NCI-H2196 (cell line): ENCODE results near the gene FGD1.

ENCODE experiments used
- DNase-seq: peaks from one replicate; lab custom pipeline; 2025; ENCODE audit not compliant: unreplicated experiment; lab: John Stamatoyannopoulos, UW

FGD1 gene

GRCh38 chrX:54473993-54474859 is 21.8 kb downstream of the FGD1 start:
- no peak for DNase-seq

DNA sequence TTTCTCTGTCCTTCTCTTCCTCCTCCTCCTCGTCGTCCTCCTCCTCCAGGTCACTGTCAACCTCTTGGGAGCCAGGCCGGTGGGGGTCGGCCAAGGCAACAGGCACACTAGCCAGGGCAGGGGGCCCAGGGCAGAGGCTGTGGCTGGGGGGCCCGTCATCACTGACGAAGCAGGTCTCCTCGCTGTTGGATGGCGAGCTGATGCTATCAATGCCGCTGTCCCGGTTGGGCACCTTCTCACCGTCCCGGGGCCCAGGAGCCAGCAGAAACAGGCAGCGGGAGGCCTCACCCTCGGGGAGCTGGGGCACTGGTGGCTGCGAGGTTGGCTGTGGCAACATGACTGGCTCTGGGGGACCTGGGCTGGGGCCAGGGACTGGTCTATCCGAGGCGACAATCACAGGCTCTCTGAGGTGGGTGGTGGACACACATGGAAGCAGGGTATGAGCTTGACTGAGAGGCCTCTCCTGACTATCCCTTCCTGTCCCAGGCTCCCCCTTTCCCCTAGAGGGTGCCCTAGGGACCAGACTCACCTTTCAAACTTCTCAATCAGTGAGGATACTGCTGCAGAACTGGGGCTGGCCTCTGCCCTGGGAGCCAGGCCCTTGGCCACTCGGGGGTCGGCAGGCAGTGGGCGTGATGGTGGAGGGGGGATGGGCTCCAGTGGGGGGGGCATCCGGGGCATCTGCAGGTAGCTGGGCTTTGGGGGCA is 25.8 kb downstream of the FGD1 start:
- DNase-seq = no peak

GRCh38 chrX:54452920-54453319 is 43.1 kb downstream of the FGD1 start:
- DNase-seq = no peak

- no peak for DNase-seq
Observed at GRCh38 chrX:54449929-54450328, 46.1 kb downstream of the FGD1 start.

DNA sequence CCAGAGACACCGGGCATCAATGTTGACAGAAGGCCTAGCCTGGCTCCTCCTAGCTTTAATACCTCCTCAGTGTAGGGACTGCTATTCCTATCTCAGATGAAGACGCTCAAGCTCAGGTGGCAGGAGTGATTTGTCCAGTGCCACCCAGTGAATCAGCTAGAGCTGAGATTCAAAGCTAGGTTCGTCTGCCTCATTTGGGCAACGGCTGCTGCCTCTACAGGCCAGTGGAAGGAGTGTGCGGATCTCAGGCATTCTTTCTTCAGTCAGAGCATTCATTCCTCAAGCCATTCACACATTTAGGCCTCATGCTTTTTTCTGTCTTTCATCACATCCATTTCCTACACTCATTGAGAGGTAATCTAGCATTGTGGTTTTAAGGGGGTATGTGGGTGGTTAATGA is 48.6 kb downstream of the FGD1 start:
- DNase-seq = no peak

GRCh38 chrX:54446084-54446483 is 50.0 kb downstream of the FGD1 start:
- DNase-seq = no peak

GRCh38 chrX:54444752-54445151 is 51.3 kb downstream of the FGD1 start:
- DNase-seq = no peak

DNA sequence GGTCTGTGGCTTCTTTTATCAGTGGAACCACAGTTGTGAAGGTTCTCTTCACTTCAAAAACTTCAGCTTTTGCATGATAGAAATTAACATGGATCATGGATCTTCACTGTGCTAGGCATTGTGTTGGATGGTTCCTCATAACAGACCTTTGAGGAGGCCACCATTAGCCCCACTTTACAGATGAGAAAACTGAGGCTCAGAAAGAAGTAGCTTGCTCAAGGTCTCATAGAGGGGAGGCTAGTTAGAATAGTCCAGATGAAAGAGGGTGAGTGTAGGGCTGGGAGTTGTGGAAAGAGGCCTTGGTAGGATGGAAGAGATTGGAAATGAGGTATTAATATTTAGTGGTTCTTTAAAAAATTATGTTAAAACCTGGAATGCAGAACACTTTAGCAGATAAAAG is 53.2 kb downstream of the FGD1 start:
- DNase-seq = no peak

DNA sequence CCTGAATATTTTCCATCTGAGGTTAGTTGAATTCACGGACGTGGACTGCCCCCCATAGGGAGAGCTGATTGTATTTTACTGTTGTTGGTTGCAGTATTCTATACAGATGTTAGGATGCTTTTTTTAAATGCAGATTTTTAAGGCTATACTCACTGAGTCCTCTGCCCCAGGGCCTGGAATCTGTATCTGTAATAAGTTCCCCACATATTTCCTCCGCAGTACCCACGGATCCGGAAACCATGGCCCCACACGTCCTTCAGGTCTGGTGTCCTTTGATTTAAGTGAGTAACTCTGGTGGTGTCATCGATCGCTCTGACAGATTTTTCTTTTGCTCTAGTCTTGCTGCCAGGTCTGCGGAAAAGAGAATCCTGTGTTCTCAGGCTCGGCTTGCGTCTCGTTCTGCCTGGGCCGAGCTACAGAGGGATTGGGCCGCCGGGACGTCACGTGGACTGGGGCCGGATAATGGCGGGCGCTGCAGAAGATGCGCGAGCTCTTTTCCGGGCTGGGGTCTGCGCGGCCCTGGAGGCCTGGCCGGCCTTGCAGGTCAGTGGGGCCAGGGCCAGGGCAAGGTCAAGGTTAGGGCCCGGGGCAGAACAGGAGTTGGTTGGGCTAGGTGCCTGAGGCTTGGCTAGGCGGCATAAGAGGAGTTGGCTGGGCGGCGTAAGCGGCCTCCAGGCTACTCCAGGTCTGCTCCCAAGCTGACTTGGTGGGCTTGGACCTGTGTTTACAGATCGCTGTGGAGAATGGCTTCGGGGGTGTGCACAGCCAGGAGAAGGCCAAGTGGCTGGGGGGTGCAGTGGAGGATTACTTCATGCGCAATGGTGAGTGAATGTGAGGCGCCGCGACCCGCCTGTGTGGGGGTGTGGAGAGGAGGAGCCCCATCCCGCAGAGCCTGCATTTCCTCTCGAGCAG is 55.8 kb downstream of the FGD1 start, which contains the start of gene TSR2:
Gene TSR2 (plus strand): TSS at position 445 of the 912 bp plus-strand sequence. CDS start 18 bp downstream, at position 463.
- DNase-seq = peak; percentile 60

- DNase-seq = no peak
Observed at GRCh38 chrX:54435121-54435520, 60.9 kb downstream of the FGD1 start.

GRCh38 chrX:54430519-54430918 is 65.5 kb downstream of the FGD1 start:
- no peak for DNase-seq

DNA sequence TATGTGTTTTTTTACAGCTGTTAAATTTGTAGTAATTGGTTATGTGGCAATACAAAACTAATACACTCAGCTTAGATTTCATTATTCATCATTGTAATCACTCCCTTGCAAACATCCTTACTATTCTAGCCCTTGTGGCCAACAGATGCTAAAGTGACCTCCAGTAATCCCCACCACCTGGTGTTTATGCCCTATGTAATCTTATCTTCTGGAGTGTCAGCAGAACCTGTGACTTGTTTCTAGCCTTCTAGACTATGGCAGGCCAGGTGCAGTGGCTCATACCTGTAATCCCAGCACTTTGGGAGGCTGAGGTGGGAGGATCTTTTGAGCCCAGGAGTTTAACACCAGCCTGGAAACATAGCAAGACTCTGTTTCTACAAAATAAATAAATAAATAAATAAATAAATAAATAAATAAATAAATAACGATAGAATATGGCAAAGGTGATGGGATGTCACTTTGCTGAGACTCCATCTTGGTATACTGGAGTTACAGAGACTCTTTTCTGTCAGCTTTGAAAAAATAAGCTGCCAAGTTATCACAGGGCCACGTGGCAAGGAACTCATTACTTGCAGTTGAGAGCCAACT is 68.1 kb downstream of the FGD1 start:
- DNase-seq = peak; percentile 32

GRCh38 chrX:54423161-54423888 is 72.7 kb downstream of the FGD1 start:
- DNase-seq = no peak

- no peak for DNase-seq
Observed at GRCh38 chrX:54422168-54422567, 73.9 kb downstream of the FGD1 start.

- no peak for DNase-seq
Observed at GRCh38 chrX:54419559-54420302, 76.3 kb downstream of the FGD1 start.

DNA sequence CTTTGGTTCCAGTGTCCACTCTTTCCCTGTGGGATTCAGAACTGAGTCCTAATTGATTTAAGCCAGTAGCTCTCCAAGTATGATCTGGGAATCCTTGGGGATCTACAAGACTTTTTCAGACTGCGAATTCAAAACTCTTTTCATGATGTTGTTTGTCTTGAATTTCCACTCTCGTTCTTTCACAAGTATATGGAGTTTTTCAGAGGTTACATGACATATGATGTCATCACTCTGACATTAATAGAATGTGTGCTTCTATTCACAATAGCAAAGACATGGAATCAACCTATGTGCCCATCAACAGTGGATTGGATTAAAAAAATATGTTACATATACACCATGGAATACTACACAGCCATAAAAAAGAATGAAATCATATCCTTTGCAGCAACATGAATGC is 79.1 kb downstream of the FGD1 start:
- no peak for DNase-seq

- DNase-seq = no peak
Observed at GRCh38 chrX:54415534-54416350, 80.3 kb downstream of the FGD1 start.

DNA sequence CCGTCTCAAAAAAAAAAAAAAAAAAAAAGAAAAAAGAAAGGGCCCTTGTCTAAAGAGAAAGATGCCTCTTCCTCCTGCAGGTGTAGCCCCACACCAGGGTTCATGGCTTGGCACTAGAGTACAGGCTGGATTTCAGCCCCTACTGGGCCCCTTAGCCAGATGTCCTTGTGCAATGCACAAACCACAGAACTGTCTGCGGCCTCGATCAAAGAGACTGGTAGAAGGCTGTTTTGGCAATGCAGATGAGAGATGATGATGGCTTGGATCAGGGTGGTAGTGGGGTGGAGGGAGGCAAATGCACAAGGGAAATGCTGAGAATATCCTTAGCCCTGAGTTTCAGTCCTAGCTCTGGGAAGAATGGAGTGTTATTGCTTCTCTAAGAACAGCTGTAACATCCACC is 82.3 kb downstream of the FGD1 start:
- DNase-seq = no peak

DNA sequence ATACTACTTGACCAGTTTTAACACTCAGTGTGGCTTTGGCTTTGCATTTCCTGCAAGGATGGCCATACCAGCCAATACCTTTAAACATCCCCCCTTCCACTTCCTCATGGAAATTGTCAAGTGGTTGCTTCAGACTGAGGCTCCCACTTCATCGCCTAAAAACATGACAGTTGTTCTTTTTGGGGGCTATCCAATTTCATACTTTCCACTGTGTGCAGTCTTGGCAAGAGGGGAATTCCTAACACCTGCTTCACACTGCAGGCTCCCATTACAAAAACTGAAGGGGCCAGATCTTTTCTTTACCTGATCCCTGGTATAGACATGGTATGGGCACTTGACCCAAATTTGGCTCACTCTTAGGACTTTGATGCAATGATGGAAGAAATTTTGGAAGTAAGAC is 84.3 kb downstream of the FGD1 start:
- peak; percentile 13 for DNase-seq
